NCI-H2227 (cell line): ENCODE measurements around the gene MOV10L1.
"Not testable (repeated sequence)": the region's sequence is repeated elsewhere in the genome, so short reads cannot be mapped to it uniquely, and the experiment has no call there.

Experiments
- DNase-seq: peaks from one replicate; lab custom pipeline; 2025; ENCODE audit not compliant: unreplicated experiment; lab: John Stamatoyannopoulos, UW

MOV10L1 gene

DNA sequence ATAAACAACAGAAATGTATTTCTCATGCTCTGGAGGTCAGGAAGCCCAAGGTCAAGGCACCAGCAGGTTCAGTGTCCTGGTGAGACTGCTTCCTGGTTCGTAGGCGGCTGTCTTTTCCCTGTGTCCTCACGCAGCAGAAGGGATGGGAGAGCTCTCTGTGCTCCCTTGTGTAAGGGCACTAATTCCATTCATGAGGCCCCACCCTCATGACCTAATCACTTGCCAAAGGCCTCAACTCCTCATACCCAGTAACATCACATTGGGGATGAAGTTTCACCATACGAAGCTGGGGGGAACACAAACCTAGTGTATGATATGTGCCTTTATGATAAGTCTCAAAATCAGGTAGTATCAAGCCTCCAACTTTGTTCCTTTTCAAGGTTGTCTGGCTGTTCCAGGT, 42.1 kb downstream of the MOV10L1 start:
- DNase-seq = no peak

DNA sequence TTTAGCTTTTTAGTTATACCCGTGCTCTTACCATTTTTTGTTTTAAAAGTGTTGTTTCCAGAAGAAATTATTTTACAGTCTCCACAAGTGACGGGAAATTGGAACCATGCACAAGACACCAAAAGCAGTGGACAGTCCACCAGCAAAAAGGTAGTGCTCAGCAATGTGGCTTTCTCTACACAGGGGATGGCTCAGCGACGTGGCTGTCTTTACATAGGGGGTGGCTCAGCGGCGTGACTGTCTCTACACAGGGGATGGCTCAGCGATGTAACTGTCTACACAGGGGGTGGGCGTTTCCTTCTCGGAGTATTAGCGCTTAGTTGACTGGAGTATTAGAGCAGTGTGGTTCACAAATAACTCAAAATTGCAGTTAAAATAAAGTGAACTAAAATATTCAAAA, 44.7 kb downstream of the MOV10L1 start:
- DNase-seq = no peak

DNA sequence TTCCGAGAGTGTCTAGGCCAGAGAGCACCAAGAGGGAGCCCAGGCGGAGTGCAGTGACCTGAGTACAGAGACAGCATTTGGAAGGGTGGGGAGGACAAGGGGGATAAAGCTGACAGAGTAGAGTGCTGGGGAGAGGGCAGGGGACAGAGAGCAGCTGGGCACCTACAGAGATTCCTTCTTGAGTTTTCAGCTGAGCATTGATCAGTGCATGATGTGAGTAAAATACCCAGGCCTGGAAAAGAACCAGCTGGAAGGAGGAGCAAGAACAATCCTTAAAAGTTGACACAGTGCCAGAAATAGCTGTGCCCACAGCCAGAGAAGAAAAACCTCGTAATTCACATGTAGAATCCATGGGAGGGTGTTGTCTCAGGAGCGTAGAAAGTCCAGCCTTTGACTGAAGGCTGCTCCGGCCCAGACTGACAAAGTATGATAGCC, 46.8 kb downstream of the MOV10L1 start:
- DNase-seq = no peak

DNA sequence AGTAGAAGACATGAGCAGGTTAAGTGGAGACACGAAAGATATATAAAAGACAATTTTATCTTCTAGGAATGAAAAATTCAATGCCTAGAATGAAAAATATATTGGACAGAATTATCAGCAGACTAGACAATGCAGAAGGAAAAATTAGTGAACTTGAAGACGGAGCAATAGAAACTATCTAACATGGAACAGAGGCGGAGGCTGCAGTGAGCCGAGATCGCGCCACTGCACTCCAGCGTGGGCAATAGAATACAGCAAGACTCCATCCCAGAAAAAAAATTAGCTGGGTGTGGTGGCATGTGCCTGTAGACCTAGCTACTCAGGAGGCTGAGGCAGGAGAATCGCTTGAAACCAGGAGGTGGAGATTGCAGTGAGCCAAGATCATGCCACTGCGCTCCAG, 47.5 kb downstream of the MOV10L1 start:
- not testable (repeated sequence) for DNase-seq

DNA sequence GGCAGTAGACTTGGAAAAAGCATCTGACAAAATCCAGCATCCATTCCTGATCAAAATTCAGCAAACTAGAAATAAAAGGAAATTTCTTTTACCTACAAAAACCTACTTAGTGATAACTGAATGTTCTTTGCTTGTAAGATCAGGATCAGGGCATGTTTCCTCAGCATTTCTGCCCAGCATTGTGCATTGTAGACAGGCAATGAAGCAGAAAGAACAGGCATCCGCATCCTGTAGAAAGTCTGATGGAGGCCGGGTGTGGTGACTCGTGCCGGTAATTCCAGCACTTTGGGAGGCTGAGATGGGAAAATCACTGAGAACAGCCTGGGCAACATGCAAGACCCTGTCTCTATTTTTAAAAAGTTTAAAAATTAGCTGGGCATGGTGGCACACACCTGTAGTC, 48.2 kb downstream of the MOV10L1 start:
- no peak for DNase-seq

DNA sequence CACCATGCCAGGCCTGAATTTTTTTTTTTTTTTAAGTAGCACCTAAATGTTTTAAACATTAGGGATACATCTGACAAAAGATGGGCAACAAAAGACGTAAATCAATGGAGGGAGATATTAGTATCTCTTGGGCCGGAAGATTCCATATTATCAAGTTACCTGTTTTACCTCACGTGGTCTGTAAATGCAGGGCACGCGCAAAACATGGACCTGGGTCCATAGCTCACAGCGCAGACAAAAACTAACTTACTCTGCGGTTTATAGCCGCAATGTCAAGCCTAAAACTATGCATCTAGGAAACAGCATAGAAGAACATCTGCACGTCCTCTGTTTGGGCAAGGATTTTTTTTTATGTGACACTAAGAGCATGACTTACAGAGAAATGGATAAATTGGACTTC, 49.2 kb downstream of the MOV10L1 start:
- DNase-seq = no peak

DNA sequence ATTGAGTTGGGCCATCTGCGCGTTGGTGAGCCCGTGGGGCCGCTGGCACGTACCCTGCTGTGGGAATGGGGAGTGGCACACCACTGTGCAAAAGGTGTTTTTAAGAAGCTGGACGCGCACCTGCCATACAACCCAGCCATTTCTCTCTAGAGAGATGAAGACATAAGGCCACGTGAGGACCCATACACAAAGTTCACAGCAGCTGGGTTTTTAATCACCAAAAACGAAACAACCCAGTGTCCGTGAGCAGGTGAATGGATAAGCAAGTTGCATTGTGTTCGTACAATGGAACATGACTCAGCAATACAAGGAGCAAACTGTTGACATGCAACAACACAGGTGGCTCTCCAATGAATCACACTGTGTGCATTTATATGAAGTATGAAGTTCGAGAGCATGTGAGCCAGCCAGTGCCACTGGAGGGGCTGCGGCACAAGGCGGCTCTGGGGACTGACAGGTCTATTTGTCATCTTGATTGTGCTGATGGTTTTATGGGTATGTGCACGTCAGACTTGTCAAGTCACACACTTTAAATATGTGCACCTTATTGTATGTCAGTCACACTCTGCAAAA, 50.1 kb downstream of the MOV10L1 start:
- DNase-seq = no peak

DNA sequence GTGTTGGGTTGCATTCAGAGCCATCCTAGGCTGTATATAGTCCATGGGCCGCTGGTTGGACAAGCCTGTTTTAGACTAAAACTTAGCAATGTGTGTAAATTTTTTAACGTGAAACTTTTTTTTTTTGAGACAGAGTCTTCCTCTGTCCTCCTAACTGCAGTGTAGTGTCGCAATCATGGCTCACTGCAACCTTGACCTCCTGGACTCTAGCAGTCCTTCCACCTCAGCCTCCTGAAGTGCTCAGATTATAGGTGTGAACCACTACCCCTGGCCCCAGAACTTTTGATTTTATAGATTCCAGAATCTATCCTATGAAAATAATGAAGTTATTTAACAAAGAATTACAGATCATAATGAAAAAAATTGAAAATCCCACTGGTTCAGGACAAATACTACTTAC, 50.8 kb downstream of the MOV10L1 start:
- no peak for DNase-seq

DNA sequence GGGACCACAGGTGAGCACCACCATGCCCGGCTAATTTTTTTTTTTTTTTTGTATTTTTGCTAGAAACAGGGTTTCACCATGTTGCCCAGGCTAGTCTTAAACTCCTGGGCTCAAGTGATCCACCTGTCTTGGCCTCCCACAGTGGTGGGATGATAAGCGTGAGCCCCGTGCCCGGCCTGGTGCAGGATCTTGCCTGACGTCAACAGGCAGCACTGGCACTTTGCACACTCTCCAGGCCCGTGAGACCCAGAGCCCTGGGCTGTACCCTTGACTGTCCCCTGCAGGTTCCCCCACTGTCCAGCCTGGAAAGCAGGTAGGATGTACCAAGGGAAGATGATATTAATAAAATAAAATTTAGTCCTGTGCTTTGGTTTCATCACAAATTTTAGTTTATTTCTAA, 51.7 kb downstream of the MOV10L1 start:
- no peak for DNase-seq

DNA sequence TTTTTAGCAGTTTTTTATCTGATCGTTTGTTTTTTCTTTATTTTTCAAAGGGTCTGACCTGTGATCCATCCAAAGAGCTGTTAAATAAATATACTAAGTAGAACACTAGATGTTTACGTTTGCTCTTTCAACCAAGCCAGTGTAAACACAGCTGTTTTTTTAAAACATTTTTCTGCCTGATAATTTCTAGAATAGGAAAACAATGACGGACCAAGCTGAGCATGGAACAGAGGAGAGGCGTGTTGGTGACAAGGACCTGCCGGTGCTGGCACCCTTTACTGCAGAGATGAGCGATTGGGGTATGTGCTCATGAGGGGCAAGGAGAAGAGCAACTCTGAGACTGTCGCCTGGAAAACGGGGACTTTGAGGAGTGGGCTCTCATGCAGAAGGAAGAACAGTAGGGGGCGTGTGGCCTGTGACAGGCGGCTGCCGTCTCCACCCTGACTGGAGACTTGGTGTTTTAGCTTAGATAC, 52.1 kb downstream of the MOV10L1 start:
- peak; percentile 10 for DNase-seq

DNA sequence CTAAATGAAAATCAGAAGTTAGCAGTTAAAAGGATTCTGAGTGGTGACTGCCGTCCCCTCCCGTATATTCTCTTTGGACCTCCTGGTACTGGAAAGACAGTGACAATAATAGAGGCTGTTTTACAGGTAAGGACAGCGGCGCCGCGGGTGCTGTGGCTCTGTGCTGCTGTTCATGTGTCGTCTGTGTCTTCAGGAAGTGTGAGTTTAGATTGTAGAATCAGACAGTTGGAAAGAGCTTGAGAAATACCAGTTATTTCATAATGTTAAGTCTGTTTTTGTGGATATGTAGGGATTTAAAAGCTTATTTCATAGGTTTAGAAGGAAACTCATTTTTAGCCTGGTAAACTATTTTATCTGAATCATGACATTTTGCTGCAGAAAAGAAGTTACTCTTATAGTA, 53.3 kb downstream of the MOV10L1 start:
- no peak for DNase-seq

DNA sequence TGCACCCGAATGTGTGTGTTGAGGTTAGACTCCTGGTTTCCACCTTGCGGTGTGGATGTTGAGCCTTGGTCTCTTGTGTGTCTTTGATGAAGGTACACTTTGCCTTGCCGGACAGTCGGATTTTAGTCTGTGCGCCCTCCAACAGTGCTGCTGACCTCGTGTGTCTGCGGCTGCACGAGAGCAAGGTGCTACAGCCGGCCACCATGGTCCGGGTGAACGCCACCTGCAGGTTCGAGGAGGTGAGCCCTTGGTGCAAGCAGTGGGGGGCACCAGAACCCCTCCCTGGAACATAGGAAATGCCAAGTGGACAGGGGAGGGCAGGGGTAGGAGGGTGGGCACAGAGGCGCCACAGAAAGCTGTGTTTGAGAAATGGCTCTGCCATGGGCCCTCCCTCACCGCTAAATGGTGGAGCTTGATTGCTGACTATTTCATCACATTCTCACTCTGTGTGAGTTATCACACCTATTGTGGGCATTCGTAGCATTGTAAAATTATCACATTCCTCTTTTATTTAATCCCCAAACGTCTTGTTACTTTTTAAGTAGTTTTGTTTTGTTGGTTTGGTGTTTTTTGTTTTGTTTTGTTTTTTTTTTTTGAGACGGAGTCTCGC, 54.3 kb downstream of the MOV10L1 start:
- DNase-seq = no peak

DNA sequence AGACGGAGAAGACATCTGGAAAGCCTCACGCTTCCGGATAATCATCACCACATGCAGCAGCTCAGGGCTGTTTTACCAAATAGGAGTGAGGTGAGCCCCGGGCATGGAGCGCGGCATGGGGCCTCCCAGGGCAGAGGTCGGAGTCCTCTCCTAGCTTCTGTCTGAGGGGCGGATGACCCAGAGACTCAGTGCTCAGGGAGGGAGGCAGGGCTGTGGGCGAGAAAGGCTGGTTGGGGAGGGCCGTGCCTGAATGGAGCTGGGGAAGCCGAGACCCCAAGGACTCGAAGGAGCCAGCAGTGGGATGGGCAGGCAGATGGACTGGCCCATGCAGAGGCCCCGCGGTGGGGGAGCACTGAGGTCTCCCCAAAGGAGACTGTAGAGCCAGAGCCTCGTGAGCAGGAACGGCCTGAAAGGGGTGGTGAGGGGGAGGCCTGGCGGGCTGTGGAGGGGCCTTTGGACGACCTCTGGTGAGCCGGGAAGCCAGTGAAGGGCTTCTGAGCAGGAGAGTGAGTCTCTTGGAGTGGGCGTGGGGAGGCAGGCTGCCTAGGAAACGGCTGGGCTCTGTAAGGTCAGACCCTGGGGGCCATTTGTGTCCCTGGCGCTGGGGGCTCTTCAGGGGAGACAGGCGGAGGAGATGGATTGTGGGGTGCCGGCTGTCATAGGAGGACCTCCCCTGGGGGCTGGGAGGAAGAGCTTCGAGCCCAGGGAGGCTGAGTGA, 56.1 kb downstream of the MOV10L1 start:
- DNase-seq = no peak

DNA sequence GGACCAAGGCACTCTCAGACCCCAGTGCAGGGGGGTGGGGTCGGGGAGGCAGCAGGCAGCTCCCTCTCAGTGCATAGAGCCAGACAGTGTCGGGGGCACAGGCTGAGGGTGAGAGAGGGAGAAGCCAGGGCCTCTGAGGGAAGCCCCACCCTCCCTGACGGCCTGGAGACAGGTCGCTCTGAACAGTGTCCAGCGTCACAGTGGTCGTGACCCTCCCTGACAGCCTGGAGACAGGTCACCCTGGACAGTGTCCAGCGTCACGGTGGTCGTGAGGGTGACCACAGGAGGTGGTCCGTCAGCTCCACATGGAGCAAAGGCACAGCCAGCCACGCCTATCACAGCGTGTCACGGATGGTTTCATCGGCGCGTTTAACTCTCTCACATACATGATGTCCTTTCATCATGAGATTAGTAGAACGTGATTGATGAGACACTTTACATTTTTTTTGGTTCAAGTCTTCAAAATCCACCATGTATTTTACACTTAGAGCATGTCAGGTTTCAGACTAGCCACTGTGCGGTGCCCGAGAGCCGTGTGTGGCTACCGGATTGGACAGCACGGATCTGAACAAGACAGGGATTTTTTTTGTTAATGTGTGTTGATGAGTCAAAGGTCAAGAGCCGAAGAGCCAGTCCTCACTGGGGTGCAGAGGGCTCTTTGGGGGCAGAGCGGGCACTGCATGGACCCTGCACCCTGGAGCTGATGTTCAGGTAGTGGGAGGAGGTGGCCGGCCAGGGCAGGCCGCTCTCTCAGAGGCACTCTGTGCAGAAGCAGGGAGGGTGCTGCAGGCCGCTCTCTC, 56.8 kb downstream of the MOV10L1 start:
- peak; percentile 70 for DNase-seq

DNA sequence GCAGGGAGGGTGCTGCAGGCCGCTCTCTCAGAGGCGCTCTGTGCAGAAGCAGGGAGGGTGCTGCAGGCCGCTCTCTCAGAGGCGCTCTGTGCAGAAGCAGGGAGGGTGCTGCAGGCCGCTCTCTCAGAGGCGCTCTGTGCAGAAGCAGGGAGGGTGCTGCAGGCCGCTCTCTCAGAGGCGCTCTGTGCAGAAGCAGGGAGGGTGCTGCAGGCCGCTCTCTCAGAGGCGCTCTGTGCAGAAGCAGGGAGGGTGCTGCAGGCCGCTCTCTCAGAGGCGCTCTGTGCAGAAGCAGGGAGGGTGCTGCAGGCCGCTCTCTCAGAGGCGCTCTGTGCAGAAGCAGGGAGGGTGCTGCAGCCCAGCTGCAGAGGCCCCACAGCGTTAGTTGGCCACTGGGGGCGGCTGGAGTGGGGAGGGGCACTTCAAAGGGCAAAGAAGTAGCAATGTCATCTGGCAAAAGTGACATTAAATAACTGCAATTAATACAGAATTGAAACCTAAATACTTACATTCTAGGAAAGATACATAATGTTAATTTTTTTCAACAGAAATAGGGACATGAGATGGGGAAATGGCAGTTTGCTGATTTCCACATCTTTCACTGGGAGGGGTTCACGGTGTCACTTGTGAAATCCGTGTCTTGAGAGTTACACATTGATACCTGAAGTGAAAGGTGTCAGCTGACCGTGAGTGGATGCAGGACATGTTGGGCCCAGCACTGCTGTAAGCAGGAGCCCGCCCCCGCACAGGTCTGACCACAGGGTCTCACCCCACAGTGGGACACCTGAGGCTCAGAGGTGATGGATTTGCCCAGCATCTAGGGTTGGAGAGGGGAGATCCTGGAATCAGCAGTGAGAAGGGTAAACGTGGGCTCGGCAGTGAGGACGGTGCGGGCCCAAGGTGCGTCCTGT, 57.7 kb downstream of the MOV10L1 start:
- not testable (repeated sequence) for DNase-seq

DNA sequence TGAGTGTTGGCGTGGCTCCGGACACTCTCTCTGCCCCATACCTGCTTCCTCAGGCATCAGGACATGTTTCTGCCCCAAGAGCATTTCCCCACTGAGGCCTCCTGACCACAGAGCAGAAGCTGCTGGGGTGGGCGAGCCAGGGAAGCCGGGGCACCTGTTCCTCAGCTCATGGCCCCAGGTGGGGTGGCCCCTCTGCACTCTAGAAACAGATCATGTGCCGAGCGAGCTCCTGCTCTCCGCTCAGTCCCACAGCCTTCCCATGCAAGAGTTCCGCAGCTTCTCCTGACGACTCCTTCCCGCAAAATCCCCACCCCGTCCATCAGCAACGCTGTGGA, 58.3 kb downstream of the MOV10L1 start:
- no peak for DNase-seq

DNA sequence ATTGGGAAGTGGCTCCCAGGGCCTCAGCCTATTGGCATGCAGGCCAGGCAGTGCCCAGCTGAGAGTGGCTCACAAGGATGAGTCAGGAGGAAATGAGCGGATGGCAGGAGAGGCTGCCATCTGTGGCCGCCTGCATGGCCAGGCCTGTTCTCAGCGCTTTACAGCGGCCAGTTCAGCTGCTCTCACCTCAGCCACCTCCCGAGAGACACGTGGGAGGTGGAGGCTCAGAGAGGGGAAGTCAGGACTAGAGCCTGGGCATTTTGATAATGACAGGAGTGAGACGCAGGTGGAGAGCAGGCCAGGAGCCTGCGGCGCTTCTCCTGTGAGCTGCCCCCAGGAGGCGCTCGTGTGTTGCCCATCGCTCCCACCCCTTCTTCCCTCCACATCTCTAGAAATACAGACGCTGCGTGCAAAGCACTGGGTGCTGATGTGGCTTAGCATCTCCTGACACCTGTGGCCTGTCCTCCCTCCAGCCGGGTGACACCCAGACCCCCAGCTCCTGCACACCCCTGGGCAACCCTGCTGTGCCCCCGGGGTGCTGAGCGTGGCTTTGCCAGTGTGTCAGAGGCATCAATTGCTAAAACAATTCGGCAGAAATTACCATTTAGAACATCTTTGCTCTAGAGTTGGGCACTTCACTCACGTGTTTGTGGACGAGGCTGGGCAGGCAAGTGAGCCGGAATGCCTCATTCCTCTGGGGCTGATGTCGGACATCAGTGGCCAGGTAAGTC, 59.4 kb downstream of the MOV10L1 start:
- peak; percentile 8 for DNase-seq

DNA sequence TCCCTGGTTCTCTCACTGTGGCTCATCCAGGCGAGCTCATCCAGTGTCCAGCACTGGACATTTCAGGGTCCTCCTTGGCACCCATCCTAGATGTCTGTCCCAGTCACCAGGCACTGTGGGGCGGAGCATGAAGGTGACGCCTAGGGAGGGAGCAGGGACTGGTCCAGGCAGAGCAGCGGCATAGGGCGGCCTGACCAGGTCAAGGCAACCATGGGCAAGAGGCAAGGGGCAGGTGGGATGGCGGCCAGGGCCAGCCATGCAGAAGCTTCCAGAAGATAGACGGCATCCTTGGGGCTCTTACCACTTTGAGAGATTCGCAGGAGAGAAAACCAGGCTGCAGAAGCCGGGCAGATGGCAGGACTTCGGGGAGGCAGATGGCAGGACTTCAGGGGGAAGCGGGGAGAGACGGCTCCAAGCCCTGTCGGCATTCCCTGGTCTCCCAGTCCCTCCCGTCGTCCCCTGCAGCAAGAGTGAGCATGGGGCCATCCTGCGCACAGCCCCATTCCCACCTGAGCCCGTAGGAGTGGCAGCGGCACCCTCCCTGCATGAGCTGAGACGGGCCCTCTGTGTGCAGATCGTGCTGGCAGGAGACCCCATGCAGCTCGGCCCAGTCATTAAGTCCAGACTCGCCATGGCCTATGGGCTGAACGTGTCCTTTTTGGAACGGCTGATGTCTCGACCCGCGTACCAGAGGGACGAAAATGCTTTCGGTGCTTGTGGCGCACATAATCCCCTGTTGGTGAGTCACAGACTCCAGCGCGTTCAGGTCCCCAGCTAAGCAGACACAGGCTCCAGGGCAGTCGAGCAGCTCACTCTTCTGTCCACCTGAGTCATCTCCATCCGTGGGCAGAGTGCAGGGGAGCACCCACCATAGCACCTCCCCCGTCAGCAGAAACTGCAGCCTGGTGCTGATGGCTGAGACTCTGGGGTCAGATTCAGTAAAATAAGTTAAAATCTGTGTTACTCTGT, 60.6 kb downstream of the MOV10L1 start:
- DNase-seq = no peak
